ENCODE measurements around the gene CD248.

CD248 gene

DNA sequence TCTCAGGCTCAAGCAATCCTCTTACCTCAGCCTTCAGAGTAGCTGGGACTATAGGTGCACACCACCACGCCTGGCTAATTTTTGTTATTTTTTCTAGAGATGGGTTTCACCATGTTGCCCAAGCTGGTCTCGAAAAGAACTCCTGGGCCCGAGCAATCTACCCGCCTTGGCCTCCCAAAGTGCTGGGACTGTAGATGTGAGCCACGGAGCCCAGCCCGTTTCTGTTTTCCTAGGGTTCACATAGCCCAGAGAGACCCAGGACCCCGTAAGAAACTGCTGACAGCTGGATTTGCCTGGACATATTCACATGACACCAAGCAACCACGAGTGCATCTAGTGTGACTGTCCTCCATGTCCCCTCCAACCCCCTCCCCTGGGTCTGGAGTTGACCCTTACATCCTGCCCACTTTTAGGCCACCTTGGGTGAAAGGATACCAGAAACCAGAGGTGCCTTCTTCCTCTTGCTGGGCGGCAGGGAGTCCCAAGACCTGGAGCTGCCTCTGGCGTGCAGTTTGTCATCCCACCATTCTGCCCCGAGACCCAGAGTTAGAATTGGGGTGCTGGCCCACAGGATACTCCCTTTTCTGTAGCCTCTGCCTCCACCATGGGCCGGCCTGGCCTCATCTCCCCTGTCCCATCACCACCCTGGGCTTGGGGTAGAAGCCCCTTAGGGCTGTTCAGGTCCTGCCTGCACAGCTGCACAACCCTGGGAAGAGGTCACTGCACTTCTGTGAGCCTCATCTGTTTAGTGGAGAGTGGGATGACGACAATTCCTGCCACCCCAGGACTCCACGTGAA lies 23.0 kb upstream of the CD248 start:
- Histone ChIP-seq H3K36me3 (ENCODE audit: control insufficient read depth, insufficient read depth, low read length, severe bottlenecking) (peaks cover 41% of the 10 kb centered on the region), H3K27me3 (replicated peaks; ENCODE audit: control insufficient read depth, insufficient read depth, low read length) (no peaks in the 10 kb centered on the region), H3K4me3 (ENCODE audit: low read length) (no peak overlapping the region), H3K9me3 (ENCODE audit: control insufficient read depth, low read length) (no peaks in the 10 kb centered on the region), H3K9ac (ENCODE audit: low read length) (no peak overlapping the region), H3K4me1 (ENCODE audit: control insufficient read depth, insufficient read depth, low read length) (peaks cover 32% of the 10 kb centered on the region)
- no peak for DNase-seq (ENCODE audit: low read depth)

DNA sequence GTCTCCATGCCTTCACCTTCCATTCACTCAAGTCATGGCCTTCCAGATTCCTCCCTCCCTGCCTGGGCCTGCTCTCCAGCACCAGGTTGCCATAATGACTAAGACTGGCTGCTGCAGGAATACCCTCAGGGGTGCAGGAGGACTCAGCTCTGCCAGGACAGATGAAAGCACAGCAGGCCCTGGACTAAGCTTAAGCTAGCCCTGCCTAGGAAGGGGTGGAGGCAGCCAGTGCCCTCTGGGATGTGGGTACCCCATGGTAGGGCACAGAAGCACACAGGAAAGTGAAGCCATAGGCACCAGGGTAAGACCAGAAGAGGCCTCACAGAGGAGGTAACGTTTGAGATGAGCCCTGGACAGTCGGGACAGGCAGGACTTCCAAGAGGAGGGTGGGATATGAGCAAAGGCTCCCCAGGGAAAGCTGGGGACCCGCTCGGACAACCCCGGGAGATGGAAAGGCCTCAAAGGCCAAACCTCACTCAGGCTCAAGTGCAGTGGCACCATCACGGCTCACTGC lies 22.4 kb upstream of the CD248 start:
- Histone ChIP-seq H3K4me1 (ENCODE audit: control insufficient read depth, insufficient read depth, low read length) (peaks cover 34% of the 10 kb centered on the region), H3K4me3 (ENCODE audit: low read length) (no peak overlapping the region), H3K9me3 (ENCODE audit: control insufficient read depth, low read length) (no peaks in the 10 kb centered on the region), H3K36me3 (ENCODE audit: control insufficient read depth, insufficient read depth, low read length, severe bottlenecking) (peaks cover 41% of the 10 kb centered on the region), H3K27me3 (replicated peaks; ENCODE audit: control insufficient read depth, insufficient read depth, low read length) (no peaks in the 10 kb centered on the region), H3K9ac (ENCODE audit: low read length) (no peak overlapping the region)
- DNase-seq (ENCODE audit: low read depth), result no peak

DNA sequence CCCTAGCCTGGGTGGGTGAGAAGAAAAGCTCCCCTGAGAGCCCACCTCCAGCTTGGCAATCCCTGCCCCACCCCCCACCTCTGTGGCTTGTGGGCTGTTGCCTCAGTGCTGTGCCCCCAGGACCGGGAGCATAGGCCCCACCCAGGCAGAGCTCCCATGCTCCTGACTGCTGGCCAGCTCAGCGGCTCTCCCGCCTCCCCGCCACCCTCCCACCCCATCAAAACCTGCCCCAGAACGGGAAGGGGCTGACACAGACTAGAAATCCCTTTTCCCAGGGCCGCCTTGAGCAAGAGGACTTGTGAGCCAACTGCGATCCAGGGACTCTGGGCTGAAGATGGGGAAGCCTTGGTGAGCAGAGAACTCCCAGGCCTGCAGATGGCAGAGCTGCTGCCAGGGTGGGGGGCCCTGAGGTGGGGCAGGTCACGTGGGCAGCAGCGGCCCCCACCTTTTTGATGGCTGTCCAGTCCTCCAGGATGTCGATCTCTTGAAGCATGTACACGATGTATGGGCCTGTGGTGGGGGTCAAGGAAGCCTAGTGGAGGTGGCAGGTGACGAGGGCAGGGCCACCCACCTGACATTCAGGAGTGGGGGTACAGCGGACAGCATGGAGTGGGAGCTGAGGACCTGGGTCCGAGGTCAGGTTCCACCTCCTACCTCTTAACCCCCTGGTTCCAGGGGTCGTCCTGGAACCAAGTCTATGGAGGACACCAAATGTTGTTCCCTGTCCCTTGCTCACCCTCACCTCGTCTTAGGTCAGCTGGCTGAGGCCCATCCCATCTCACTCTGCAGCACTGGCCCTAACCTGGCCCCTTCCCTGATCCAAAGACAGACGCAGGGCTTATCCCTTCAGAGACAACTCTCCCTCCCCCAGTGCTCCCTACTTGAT lies 21.7 kb upstream of the CD248 start:
- no peaks in the 10 kb centered on the region for H3K9me3 ChIP-seq (ENCODE audit: control insufficient read depth, low read length)
- DNase-seq (ENCODE audit: low read depth), result no peak
- H3K27me3 ChIP-seq (replicated peaks; ENCODE audit: control insufficient read depth, insufficient read depth, low read length), result no peaks in the 10 kb centered on the region
- no peak overlapping the region for H3K4me3 ChIP-seq (ENCODE audit: low read length)
- no peak overlapping the region for H3K9ac ChIP-seq (ENCODE audit: low read length)
- peaks cover 27% of the 10 kb centered on the region for H3K4me1 ChIP-seq (ENCODE audit: control insufficient read depth, insufficient read depth, low read length)
- H3K36me3 ChIP-seq (ENCODE audit: control insufficient read depth, insufficient read depth, low read length, severe bottlenecking), result peaks cover 42% of the 10 kb centered on the region

DNA sequence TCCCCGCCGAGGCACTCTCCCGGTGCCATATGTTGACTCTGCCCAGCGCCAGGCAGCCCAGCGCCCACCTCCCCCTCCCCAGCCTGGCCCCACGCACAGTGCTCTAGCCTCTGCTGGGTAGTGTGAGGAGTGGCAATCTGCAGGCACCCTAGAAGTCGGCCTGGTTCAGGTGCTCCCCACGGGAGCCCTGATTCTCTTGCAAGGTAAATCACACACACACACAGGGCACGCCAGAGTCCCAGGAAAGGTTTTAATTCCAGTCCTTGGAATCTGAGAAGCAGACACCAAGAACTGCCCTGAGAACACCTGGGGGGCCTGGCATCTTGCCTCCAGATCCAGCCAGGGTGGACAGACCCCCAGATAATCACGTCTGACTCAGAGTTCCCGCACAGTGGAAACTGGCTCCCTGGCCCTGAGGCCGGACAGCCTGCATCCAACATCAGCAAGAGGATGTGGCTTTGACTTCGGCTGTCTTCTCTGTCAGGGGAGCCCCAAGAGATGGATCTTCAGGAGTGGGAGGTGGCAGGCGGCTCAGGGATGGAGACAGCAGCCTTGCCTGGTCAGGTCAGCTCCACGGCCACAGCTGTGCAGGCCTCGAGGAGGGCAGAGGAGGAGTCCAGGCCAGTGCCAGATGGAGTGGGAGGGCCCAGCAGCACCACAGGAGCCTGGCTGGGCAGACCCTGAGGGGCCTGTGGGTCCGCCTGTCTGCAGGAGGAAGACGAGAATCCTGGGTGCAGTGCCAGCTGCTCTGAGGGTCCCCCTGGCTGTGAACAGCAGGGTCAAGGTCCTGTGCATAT lies 20.5 kb upstream of the CD248 start:
- Histone ChIP-seq H3K9me3 (ENCODE audit: control insufficient read depth, low read length) (no peaks in the 10 kb centered on the region), H3K27me3 (replicated peaks; ENCODE audit: control insufficient read depth, insufficient read depth, low read length) (no peaks in the 10 kb centered on the region), H3K4me3 (ENCODE audit: low read length) (no peak overlapping the region), H3K9ac (ENCODE audit: low read length) (no peak overlapping the region), H3K4me1 (ENCODE audit: control insufficient read depth, insufficient read depth, low read length) (peaks cover 22% of the 10 kb centered on the region), H3K36me3 (ENCODE audit: control insufficient read depth, insufficient read depth, low read length, severe bottlenecking) (peaks cover 54% of the 10 kb centered on the region)
- DNase-seq (ENCODE audit: low read depth), result no peak

DNA sequence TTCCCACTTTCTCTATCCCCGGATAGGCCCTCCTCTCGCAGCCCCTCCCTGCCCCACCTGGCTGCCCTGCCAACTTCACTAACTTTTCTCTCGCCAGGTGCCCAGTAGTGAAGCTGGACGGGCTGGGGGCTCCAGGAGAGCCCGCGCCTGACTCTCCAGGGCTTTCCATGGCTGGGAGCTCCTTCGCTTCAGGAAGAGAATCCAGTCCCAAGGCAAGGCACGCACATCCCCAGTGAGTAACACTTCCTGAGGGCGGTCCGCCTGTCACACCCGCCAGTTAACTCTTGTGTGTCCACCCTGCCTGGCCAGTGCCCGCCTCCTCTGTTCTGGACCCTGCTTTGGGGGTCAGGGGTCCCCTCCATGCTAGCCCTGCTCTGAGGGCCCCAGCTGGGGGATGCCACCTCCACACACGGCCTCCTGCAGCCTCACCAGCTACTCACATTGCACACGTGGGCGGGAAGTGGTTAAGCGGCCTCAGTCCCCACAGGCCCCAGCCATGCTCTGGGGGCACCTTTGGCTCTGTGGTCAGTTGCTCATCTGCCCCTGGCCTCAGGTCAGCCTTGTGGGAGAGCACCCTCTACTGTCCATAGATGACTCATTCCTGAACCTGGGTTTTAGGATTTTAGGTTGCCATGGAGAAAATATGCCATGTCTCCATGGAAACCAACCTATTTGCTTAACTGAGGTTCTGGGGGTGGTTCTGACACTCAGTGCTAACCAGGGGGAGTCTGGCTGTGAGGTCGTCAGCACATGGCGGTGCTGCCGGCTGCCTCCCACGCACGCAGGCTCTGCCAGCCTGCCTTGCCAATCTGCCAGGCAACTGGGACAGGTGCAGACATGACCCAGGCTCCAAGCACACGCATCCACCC lies 19.6 kb upstream of the CD248 start, which contains the start of gene RIN1:
Gene RIN1, minus strand, starts transcription at position 201 of the 869 bp plus-strand sequence. Its CDS starts 32 bp downstream, at position 169.
- peaks cover 54% of the 10 kb centered on the region for H3K36me3 ChIP-seq (ENCODE audit: control insufficient read depth, insufficient read depth, low read length, severe bottlenecking)
- peak within 1 kb of the TSS; percentile 86 for H3K9ac ChIP-seq (ENCODE audit: low read length)
- no peaks in the 10 kb centered on the region for H3K9me3 ChIP-seq (ENCODE audit: control insufficient read depth, low read length)
- H3K27me3 ChIP-seq (replicated peaks; ENCODE audit: control insufficient read depth, insufficient read depth, low read length), result no peaks in the 10 kb centered on the region
- H3K4me1 ChIP-seq (ENCODE audit: control insufficient read depth, insufficient read depth, low read length), result peaks cover 22% of the 10 kb centered on the region
- H3K4me3 ChIP-seq (ENCODE audit: low read length), result peak within 1 kb of the TSS; percentile 82
- DNase-seq (ENCODE audit: low read depth), result peak; percentile 90

DNA sequence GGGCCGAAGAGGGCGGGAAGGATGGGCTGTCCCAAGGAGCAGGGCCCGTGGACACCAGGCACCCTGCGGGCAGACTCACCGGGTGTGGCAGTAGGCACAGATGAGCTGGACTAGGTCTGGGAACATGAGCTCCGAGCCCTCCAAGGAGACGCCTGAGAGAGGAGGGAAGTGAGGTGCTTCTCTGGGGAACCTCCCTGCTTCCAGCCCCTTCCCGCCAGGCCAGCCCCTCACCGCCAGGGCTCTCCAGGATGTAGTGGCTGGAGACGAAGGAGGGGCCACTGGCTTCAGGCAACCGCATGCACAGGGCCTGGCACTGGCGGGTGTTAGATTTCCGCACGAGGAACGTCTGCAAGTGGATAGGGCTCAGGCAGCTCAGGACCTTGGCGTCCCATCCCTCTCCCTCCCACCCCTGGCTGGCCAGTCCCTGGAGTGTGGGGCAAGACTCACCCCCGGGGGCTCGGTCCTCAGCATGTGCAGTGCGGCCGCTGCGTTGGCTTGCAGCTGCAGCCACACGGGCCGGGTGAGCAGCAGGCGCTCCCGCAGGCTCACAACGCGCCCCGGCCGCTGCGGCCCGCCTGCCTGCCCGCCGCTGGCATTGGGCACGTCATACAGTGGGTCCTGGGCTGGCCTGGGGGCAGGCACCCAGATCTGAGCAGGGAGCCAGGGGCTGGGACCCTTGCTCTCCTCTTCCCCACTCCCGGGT lies 18.8 kb upstream of the CD248 start:
- Histone ChIP-seq H3K27me3 (replicated peaks; ENCODE audit: control insufficient read depth, insufficient read depth, low read length) (no peaks in the 10 kb centered on the region), H3K9me3 (ENCODE audit: control insufficient read depth, low read length) (no peaks in the 10 kb centered on the region), H3K36me3 (ENCODE audit: control insufficient read depth, insufficient read depth, low read length, severe bottlenecking) (peaks cover 48% of the 10 kb centered on the region), H3K4me3 (ENCODE audit: low read length) (peak overlapping the region; percentile 82), H3K9ac (ENCODE audit: low read length) (peak overlapping the region; percentile 86), H3K4me1 (ENCODE audit: control insufficient read depth, insufficient read depth, low read length) (peaks cover 22% of the 10 kb centered on the region)
- peak; percentile 71 for DNase-seq (ENCODE audit: low read depth)

DNA sequence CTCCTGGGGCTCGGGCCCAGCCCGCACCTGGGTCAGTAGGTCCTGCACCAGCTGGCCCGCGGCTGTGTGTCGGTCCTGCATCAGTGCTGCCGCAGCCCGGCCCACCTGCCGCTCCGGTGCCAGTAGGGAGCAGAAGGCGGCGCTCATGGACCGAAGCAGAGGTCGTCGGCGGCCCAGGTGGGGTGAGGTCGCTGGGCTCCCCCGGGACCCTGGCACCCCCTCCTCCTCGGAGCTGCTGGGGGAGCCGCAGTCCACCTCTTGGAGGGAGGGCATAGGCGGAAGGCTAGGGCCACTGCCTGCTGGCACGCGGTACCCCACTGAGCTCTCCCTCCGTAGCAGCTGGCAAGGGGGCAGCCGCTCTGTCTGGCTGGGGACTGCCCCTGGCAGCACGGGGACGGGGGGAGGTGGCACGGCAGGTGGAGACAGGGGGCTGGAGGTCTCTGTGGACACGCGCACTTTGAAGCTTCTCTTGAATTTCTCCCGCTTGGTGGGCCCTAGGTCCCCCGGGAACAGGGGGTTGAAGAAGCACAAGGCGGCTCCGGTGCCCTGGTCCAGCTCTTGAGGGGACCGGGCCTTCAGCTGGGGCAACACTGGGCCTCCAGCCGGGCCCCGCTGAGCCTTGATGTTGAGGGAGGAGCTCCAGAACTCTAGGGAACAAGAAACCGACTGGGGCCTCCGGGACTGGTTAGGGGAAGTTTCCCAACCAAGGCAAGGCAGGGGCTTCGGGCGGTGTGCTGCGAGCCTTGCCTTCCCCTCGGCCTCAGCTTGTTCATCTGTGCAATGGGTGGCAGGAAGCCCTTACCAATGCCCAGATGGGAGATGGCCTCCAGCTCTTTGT lies 18.0 kb upstream of the CD248 start:
- H3K9ac ChIP-seq (ENCODE audit: low read length), result peak overlapping the region; percentile 86
- peak; percentile 56 for DNase-seq (ENCODE audit: low read depth)
- peak overlapping the region; percentile 82 for H3K4me3 ChIP-seq (ENCODE audit: low read length)
- no peaks in the 10 kb centered on the region for H3K27me3 ChIP-seq (replicated peaks; ENCODE audit: control insufficient read depth, insufficient read depth, low read length)
- H3K36me3 ChIP-seq (ENCODE audit: control insufficient read depth, insufficient read depth, low read length, severe bottlenecking), result peaks cover 40% of the 10 kb centered on the region
- H3K4me1 ChIP-seq (ENCODE audit: control insufficient read depth, insufficient read depth, low read length), result peaks cover 22% of the 10 kb centered on the region
- no peaks in the 10 kb centered on the region for H3K9me3 ChIP-seq (ENCODE audit: control insufficient read depth, low read length)

DNA sequence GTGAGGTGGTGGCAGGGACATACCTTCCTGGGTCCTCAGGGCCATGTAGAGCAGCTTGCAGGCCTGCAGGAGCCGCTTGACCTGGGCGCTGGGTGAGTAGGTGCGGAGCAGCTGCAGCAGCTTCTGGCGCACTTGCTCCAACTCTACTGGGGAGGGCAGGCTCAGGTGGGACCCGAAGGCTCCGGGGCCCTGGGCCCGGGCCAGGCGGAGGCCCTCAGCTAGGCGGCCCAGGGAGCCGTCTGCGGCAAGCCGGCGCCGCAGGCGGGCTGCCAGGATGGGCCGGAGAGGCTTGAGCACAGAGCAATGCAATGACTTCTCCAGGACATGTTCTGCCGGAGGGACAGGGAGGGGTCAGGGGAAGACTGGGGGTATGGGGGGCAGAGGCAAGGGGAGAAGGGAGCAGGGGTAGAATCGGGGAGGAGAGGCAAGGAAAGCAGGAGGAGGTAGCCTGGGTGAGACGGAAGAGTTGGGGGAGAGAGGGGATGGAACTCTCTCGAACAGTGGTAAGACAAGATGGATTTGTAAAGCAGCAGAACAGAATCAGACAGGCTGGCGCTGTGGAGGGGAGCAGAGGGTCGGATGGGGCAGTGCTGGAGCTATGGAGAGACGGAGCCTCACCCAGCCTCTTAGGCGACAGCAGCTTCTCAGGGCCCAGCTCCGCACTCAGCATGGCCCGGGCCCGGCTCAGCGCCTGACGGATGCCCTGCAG lies 17.2 kb upstream of the CD248 start:
- H3K9me3 ChIP-seq (ENCODE audit: control insufficient read depth, low read length), result no peaks in the 10 kb centered on the region
- DNase-seq (ENCODE audit: low read depth), result no peak
- peaks cover 22% of the 10 kb centered on the region for H3K4me1 ChIP-seq (ENCODE audit: control insufficient read depth, insufficient read depth, low read length)
- H3K27me3 ChIP-seq (replicated peaks; ENCODE audit: control insufficient read depth, insufficient read depth, low read length), result no peaks in the 10 kb centered on the region
- H3K4me3 ChIP-seq (ENCODE audit: low read length), result no peak overlapping the region
- H3K36me3 ChIP-seq (ENCODE audit: control insufficient read depth, insufficient read depth, low read length, severe bottlenecking), result peaks cover 32% of the 10 kb centered on the region
- H3K9ac ChIP-seq (ENCODE audit: low read length), result peak overlapping the region; percentile 86

Measured in adipocyte (in vitro differentiated cells).